Right kidney (tissue), 1 donor: Measurements from ENCODE around the gene CBX4.
"Not testable (repeated sequence)": the region's sequence is repeated elsewhere in the genome, so short reads cannot be mapped to it uniquely, and the experiment has no call there.

ENCODE experiments used
- DNase-seq: peaks from one replicate; pipeline ENCODE4 v3.0.0-alpha.2; 2016

The CBX4 gene

DNA sequence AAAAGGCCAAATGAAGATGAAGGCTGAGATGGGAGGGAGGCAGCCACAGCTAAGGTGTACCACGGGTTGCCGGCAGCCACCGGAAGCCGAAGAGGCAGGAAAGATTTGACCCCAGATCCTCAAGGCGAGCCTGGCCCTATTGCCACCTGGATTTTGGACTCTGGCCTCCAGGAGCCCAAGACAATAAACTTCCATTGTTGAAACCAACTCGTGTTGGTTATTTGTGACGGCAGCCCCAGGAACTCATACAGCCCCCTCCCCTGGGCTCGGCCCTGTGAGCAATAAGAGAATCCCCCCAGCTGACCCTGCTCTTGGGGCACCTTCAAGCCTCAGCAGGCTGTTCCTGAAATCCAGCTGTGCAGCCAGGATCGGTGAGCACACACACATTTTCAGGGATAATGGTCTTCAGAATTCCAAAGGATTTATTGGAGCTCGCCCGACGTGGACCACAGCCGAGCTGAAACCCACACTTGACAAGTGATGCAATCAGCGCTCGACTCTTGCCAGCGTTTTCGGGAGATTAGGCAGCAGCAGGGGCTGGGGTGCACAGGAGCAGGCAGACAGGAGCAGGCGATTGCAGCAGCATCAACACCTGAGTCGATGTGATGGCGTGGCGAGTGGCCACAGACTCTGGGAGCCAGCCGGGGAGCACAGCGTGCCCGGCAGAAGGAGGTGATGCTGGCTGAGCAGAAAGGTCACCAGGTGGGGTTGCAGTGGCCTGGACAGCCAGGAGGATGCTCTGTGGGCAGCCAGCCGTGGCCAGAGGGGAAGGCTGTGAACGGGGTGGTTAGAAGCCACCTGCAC, 22.4 kb upstream of the CBX4 start:
- DNase-seq = no peak

GRCh38 chr17:79859676-79860615, 20.7 kb upstream of the CBX4 start:
- DNase-seq = peak; percentile 70

GRCh38 chr17:79857095-79857494, 17.9 kb upstream of the CBX4 start:
- no peak for DNase-seq

GRCh38 chr17:79855331-79856124, 16.3 kb upstream of the CBX4 start:
- DNase-seq = no peak

- no peak for DNase-seq
Observed at GRCh38 chr17:79854080-79855060, 15.1 kb upstream of the CBX4 start.

DNA sequence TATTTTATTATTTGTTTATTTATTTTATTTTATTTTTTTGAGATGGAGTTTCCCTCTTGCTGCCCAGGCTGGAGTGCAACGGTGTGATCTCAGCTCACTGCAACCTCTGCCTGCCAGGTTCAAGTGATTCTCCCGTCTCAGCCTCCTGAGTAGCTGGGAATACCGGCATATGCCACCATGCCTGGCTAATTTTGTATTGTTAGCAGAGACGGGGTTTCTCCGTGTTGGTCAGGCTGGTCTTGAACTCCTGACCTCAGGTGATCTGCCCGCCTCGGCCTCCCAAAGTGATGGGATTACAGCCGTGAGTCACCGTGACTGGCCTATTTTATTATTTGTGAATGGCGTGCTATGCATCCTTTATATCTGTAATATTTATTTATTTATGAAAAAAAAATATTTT, 13.9 kb upstream of the CBX4 start:
- DNase-seq = not testable (repeated sequence)

DNA sequence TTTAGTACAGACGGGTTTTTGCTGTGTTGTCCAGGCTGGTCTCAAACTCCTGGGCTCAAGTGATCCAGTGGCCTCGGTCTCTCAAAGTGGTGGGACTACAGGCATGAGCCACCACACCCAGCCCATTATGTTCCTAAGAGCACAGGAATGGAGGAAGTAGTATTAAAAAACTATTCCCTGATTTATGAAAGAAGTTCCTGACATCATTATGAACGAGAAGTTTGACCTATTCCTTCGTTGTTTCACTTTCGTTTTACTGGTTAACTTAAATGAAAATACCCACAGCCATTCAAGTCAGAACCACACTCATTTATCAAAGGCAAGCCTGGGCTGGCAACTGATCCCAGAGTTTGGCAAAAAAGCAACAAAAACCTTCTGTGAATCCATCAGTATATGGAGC, 13.5 kb upstream of the CBX4 start:
- no peak for DNase-seq

GRCh38 chr17:79851461-79851817, 12.2 kb upstream of the CBX4 start:
- DNase-seq = no peak

GRCh38 chr17:79850571-79851460, 11.6 kb upstream of the CBX4 start:
- no peak for DNase-seq

- DNase-seq = no peak
Observed at GRCh38 chr17:79849953-79850352, 10.7 kb upstream of the CBX4 start.

DNA sequence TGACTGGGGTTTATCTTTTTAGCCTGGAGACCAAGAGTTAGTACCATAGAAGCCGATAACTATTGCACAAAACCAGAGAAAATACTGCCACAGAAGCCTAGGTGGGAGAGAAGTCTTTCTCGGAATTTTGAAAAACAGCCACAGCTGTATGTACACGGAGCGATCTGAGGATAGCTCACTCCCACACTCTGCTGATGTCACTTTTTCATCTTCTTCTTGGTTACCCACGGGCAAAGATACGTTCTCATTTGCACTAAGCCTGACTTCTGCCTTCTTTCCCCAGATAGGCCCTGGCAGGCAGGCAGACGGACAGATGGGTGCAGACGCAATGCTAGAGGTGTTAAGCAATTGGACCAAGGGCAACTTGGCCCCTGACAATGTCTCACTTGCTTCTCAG, 9.1 kb upstream of the CBX4 start:
- DNase-seq = no peak

- no peak for DNase-seq
Observed at GRCh38 chr17:79847698-79848369, 8.6 kb upstream of the CBX4 start.

DNA sequence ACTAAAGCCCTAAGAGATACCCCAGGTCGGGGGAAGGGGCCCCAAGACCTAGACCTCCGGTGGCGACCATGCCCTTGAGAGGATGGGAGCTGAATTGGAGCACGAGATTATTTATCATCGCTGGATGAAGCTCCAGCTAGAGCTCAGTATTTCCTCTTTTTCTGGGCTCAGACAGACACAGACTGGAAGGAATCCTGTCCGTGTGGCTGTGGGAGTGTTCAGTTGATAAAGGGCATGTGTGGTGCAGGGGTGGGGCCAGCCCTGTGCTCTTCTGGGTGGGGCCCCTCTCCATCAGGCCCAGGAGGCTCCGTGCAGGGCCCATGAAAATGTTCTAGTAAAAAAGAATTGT, 6.3 kb upstream of the CBX4 start:
- DNase-seq = no peak

DNA sequence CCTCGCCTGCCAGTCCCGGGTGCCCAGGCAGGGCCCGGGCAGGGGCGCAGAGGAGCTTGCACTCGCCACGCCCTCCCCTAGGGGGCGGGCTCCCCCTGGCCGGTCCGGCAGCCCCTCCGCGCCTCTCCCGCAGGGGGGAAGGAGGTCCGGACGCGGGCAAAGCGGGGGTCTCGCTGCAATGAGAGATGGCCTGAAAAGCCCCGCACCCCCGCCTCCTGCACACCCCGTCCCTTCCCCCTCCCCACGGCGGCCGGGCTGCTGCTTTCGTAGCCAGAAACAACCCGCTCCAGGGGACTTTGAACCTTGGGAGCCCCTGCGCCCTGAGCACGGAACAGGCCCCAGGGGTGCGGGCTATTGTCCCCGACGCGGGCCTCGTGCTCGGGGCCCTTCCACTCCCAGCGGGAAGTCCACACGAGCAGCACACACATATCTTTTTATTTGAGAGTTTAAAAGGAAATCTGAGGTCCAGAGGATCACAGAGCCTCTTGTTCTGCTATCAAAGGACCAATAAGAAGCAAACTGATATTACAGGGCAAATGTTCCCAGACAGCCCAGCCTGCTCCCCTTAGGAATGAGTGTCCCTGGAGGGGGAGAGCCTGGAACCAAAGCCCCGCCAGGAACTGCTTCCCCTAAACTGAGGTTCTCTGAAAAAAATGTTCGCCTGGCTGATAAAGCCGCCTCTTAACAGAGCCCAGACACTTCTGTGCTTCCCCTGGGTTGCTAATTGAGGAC, 5.8 kb upstream of the CBX4 start:
- DNase-seq = peak; percentile 45

DNA sequence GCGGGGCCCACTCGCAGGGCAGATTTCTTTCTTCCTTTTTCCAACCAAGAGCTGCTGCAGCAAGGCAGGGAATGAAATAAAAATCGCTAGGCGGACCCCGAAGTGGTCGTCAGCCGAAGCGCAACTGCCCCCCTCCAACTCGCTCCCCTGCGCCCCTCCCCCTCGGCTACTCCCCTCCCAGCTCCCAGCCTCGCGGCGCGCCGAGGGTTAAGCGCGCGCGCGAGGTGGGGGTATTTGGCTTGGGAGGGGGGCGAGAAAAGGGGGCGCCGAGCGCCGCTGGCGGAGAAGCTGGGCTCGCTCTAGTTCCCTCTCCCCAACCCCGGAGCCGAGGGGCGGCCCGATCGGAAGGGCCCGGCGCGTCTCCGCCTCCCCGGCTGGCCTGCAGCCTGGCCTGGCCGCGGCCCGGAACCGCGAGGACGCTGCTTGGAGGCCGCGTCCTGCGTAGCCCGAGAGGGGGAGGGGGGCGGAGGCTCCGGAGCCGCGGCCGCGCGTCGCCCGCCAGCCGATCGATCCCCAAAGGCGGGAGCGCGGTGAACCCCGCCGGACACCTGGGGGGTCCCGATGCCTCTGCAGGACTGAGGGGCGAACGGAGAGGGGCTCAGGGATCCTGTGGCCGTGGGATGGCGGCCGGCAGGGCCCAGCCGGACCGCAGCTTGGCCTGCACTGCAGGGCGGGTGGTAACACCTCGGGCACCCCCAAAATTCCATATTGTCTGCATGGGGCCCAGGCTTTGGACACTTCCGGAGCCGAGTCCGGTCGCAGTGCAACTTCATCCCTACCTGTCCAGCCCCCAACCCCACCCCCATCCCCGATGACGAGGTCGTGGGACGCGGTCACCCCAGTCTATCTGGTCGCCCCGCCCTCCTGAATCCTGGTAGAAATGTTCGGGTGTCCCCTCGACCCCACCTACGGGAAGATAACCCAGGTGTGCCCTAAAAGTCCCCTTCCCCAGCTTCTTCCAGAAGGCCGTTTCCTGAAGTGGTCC, 4.9 kb upstream of the CBX4 start:
- DNase-seq = peak; percentile 92

DNA sequence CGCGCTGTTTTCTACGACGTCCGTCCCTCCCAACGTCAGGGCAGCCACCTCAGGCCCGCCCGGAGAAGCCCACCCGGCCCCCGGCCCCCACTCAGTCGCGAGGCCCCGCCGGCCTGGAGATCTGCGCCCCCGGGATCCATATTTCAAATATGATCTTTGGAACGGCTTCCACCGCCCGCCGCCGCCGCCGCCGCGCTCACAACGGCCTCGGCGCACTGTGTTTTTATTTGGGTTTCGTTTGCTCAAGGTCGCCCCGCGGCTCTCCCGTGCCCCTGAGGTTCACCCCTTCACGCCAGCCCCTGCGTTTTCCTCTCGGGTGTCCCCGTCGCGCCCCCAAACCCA, 4.2 kb upstream of the CBX4 start:
- peak; percentile 68 for DNase-seq

DNA sequence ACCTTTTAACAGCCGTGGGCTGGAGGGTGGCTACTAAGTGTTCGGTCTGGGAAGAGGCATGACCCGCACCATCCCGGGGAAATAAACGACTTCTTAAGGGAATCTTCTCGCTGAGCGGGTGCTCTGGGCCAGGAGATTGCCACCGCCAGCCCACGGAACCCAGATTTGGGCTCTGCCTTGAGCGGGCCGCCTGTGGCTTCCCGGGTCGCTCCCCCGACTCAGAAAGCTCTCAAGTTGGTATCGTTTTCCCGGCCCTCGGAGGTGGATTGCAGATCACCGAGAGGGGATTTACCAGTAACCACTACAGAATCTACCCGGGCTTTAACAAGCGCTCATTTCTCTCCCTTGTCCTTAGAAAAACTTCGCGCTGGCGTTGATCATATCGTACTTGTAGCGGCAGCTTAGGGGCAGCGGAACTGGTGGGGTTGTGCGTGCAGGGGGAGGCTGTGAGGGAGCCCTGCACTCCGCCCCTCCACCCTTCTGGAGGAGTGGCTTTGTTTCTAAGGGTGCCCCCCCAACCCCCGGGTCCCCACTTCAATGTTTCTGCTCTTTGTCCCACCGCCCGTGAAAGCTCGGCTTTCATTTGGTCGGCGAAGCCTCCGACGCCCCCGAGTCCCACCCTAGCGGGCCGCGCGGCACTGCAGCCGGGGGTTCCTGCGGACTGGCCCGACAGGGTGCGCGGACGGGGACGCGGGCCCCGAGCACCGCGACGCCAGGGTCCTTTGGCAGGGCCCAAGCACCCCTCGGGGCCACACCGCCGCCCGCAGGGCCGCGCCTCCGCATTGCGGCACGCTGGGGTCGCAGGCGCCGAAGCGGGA, 3.6 kb upstream of the CBX4 start:
- DNase-seq = peak; percentile 73
